H9 (cell line): ENCODE measurements around the gene KSR1. TPM values are rescaled to one million over a fixed set of nuclear protein-coding genes. Genes with fewer than 3 reads are reported as not detected.

Experiments
- DNase-seq: peaks from one replicate; pipeline ENCODE4 v3.0.0-alpha.2; 2017
- H2AFZ ChIP-seq: one replicate; pipeline ENCODE4 v1.6.1; 2013; ENCODE audit warnings: mild to moderate bottlenecking, low read length, control low read depth, moderate library complexity
- H2AK5ac ChIP-seq: 2 replicates; pipeline ENCODE4 v1.6.1; 2013; ENCODE audit warnings: low read length, control low read depth, mixed read lengths; ENCODE audit not compliant: insufficient read length
- H2BK120ac ChIP-seq: one replicate; pipeline ENCODE4 v1.6.1; 2013; ENCODE audit warnings: low read depth, mild to moderate bottlenecking, low read length, control low read depth, inconsistent platforms; ENCODE audit not compliant: poor library complexity, severe bottlenecking
- H2BK12ac ChIP-seq: 2 replicates; pipeline ENCODE4 v1.6.1; 2013; ENCODE audit warnings: low read length, control low read depth, mixed read lengths, low read depth; ENCODE audit not compliant: insufficient read length
- H2BK15ac ChIP-seq: 2 replicates; pipeline ENCODE4 v1.6.1; 2013; ENCODE audit warnings: low read depth, low read length, control low read depth
- H2BK20ac ChIP-seq: one replicate; pipeline ENCODE4 v1.6.1; 2013; ENCODE audit warnings: low read depth, mild to moderate bottlenecking, low read length, control low read depth, inconsistent platforms; ENCODE audit not compliant: poor library complexity, severe bottlenecking
- H2BK5ac ChIP-seq: 2 replicates; pipeline ENCODE4 v1.6.1; 2013; ENCODE audit warnings: low read length, control low read depth, mixed read lengths; ENCODE audit not compliant: insufficient read length
- H3K14ac ChIP-seq: 2 replicates; pipeline ENCODE4 v1.6.1; 2013; ENCODE audit warnings: low read length, control low read depth; ENCODE audit not compliant: insufficient read depth
- H3K18ac ChIP-seq: 2 replicates; pipeline ENCODE4 v1.6.1; 2013; ENCODE audit warnings: low read depth, mild to moderate bottlenecking, mixed read lengths, low read length, control low read depth; ENCODE audit not compliant: insufficient read length
- H3K23ac ChIP-seq: 2 replicates; pipeline ENCODE4 v1.6.1; 2013; ENCODE audit warnings: low read length, control low read depth, mixed read lengths, low read depth; ENCODE audit not compliant: insufficient read length
- H3K23me2 ChIP-seq: 2 replicates; pipeline ENCODE4 v1.6.1; 2013; ENCODE audit warnings: low read depth, mild to moderate bottlenecking, mixed read lengths, low read length, control low read depth; ENCODE audit not compliant: insufficient read length, poor library complexity, severe bottlenecking
- H3K27ac ChIP-seq: 2 replicates; pipeline ENCODE4 v1.5.1; 2013; ENCODE audit warnings: low read length, control low read depth, mixed read lengths, low read depth; ENCODE audit not compliant: insufficient read length
- H3K27me3 ChIP-seq: 2 replicates; pipeline ENCODE4 v1.6.1; 2013; ENCODE audit warnings: low read length, control low read depth, inconsistent platforms; ENCODE audit not compliant: insufficient read depth
- H3K4ac ChIP-seq: 2 replicates; pipeline ENCODE4 v1.6.1; 2013; ENCODE audit warnings: low read depth, mild to moderate bottlenecking, control low read depth, inconsistent platforms, low read length, moderate library complexity
- H3K4me1 ChIP-seq: 2 replicates; pipeline ENCODE4 v1.6.1; 2013; ENCODE audit warnings: low read length, control low read depth, inconsistent platforms; ENCODE audit not compliant: insufficient read depth
- H3K4me2 ChIP-seq: 2 replicates; pipeline ENCODE4 v1.6.1; 2013; ENCODE audit warnings: low read length, control low read depth, mixed read lengths; ENCODE audit not compliant: insufficient read length, insufficient read depth
- H3K56ac ChIP-seq: 2 replicates; pipeline ENCODE4 v1.6.1; 2013; ENCODE audit warnings: low read depth, mild to moderate bottlenecking, mixed read lengths, low read length, control low read depth; ENCODE audit not compliant: insufficient read length
- H3K79me1 ChIP-seq: 2 replicates; pipeline ENCODE4 v1.6.1; 2013; ENCODE audit warnings: low read depth, mild to moderate bottlenecking, moderate library complexity, low read length, control low read depth, inconsistent platforms; ENCODE audit not compliant: insufficient read depth, poor library complexity, severe bottlenecking
- H3K79me2 ChIP-seq: 2 replicates; pipeline ENCODE4 v1.6.1; 2013; ENCODE audit warnings: low read length, control low read depth, inconsistent platforms; ENCODE audit not compliant: insufficient read depth
- H3K9ac ChIP-seq: 2 replicates; pipeline ENCODE4 v1.6.1; 2013; ENCODE audit warnings: low read length, control low read depth, mixed read lengths; ENCODE audit not compliant: insufficient read length; ENCODE audit errors: extremely low read depth
- H3K9me3 ChIP-seq: one replicate; pipeline ENCODE4 v1.6.1; 2013; ENCODE audit warnings: low read depth, low read length, inconsistent platforms; ENCODE audit not compliant: control insufficient read depth
- H3T11ph ChIP-seq: one replicate; pipeline ENCODE4 v1.6.1; 2013; ENCODE audit warnings: mild to moderate bottlenecking, low read length, control low read depth, inconsistent platforms
- H4K20me1 ChIP-seq: one replicate; pipeline ENCODE4 v1.6.1; 2013; ENCODE audit not compliant: control insufficient read depth, insufficient read length, insufficient read depth
- H4K5ac ChIP-seq: 2 replicates; pipeline ENCODE4 v1.6.1; 2013; ENCODE audit warnings: low read depth, mild to moderate bottlenecking, mixed read lengths, low read length, control low read depth; ENCODE audit not compliant: insufficient read length
- H4K8ac ChIP-seq: replicated peaks from 2 replicates; pipeline ENCODE4 v1.6.1; 2013; ENCODE audit warnings: low read length, control low read depth, mixed read lengths, low read depth; ENCODE audit not compliant: insufficient read length
- H4K91ac ChIP-seq: 2 replicates; pipeline ENCODE4 v1.6.1; 2013; ENCODE audit warnings: low read depth, mild to moderate bottlenecking, moderate library complexity, mixed read lengths, low read length, control low read depth; ENCODE audit not compliant: insufficient read length
- H3K27ac Mint-ChIP-seq, 3 experiments: 2 replicates in 2 of 3; 3 replicates in 1 of 3; pipeline ENCODE4 v1.8.0; 2020 to 2021; ENCODE audit warnings: mixed read lengths in 3 of 3, mild to moderate bottlenecking in 1 of 3, moderate library complexity in 1 of 3
- H3K27me3 Mint-ChIP-seq: 2 replicates; pipeline ENCODE4 v1.8.0; 2021; ENCODE audit warnings: low read depth, mild to moderate bottlenecking, moderate library complexity, mixed read lengths
- H3K36me3 Mint-ChIP-seq, 3 experiments: 2 replicates in 2 of 3; 3 replicates in 1 of 3; pipeline ENCODE4 v1.8.0; 2020 to 2021; ENCODE audit warnings: low read depth in 3 of 3, mixed read lengths in 3 of 3; ENCODE audit not compliant: insufficient read depth in 1 of 3
- H3K4me1 Mint-ChIP-seq, 2 experiments: 2 replicates each; pipeline ENCODE4 v1.8.0; 2020; ENCODE audit warnings: mixed read lengths in 2 of 2
- H3K4me3 Mint-ChIP-seq, 2 experiments: 2 replicates in 1 of 2; 3 replicates in 1 of 2; pipeline ENCODE4 v1.8.0; 2020 to 2021; ENCODE audit warnings: mild to moderate bottlenecking in 2 of 2, mixed read lengths in 2 of 2, moderate library complexity in 1 of 2
- H3K9me3 Mint-ChIP-seq, 2 experiments: 2 replicates in 1 of 2; 3 replicates in 1 of 2; pipeline ENCODE4 v1.8.0; 2020; ENCODE audit warnings: mild to moderate bottlenecking in 2 of 2, mixed read lengths in 2 of 2, moderate library complexity in 1 of 2
- CTCF ChIP-seq: fragments of 200-600 bp; sonication (generic); conservative IDR thresholded peaks from 3 replicates; pipeline ENCODE4 v1.8.0; 2021; ENCODE audit warnings: antibody characterized with exemption, mild to moderate bottlenecking
- WGBS: extraction: QIAGEN DNeasy Blood & Tissue Kit; methylation state at CpG from one replicate; pipeline ENCODE4 v1.1.7; 2013; ENCODE audit warnings: missing lambda C conversion rate, low lambda C conversion rate, mixed read lengths; ENCODE audit not compliant: insufficient read length; ENCODE audit errors: extremely low coverage; 5-methylcytosine and 5-hydroxymethylcytosine counted together
- total RNA-seq: library from RNA; stranded (reverse); gene quantifications from 2 replicates; pipeline ENCODE4 v1.2.1, GENCODE V29; 2021

The KSR1 gene
- total RNA-seq, 1 experiment from 2014 or later = 44.9 TPM

GRCh38 chr17:27593232-27593856 lies 137.1 kb downstream of the KSR1 start:
- H3K4me3 Mint-ChIP-seq = no peak overlapping the region
- H3K27ac Mint-ChIP-seq = peak overlapping the region in 1 of 3 experiments; percentile 59; a peak in 1 of 7 replicates

More at GRCh38 chr17:27593232-27593856, 137.1 kb downstream of the KSR1 start:
- Histone ChIP-seq H2AFZ (no peak overlapping the region), H3K14ac (no peak overlapping the region), H2BK120ac (no peak overlapping the region), H2BK15ac (no peak overlapping the region), H3K27me3 (no peaks in the 10 kb centered on the region), H4K91ac (no peak overlapping the region), H3K79me2 (no peaks in the 10 kb centered on the region), H2BK5ac (no peak overlapping the region), H3K23ac (no peak overlapping the region), H3K27ac (no peak overlapping the region), H3K23me2 (no peaks in the 10 kb centered on the region), H3K56ac (no peak overlapping the region), H3K9ac (no peak overlapping the region), H2BK12ac (no peak overlapping the region), H2BK20ac (no peak overlapping the region), H3T11ph (no peak overlapping the region), H3K4me2 (no peak overlapping the region), H3K4ac (no peak overlapping the region), H3K4me1 (no peaks in the 10 kb centered on the region), H3K9me3 (no peaks in the 10 kb centered on the region), H4K5ac (no peak overlapping the region), H4K8ac (no peak overlapping the region), H3K18ac (no peak overlapping the region), H2AK5ac (no peak overlapping the region), H3K79me1 (no peaks in the 10 kb centered on the region), H4K20me1 (no peaks in the 10 kb centered on the region)
- peaks cover 4 to 37% (median 16%) of the 10 kb centered on the region in 3 experiments; a peak in 6 of 7 replicates for H3K36me3 Mint-ChIP-seq
- DNase-seq = no peak
- H3K4me1 Mint-ChIP-seq = peaks cover 12 to 15% of the 10 kb centered on the region in 2 experiments
- no peaks in the 10 kb centered on the region for H3K9me3 Mint-ChIP-seq
- TF ChIP-seq CTCF = no peak; the same call in 2 of the 3 replicates
- WGBS = no CpG with 5 or more reads among the region's 9 CpGs
- no peaks in the 10 kb centered on the region for H3K27me3 Mint-ChIP-seq
